Upper lobe of left lung (tissue), 6 donors: ENCODE results near the gene CMTM1. TPM values are rescaled to one million over a fixed set of nuclear protein-coding genes. Genes with fewer than 3 reads are reported as not detected.

Experiments used
- ATAC-seq, 2 donors: fragments of 200-7000 bp; cut with Tn5 transposase; one replicate each; pipeline ENCODE4 v1.9.1; 2022; ENCODE audit warnings: mild to moderate bottlenecking in 2 of 2, moderate library complexity in 2 of 2; ENCODE audit not compliant: low FRiP score in 2 of 2
- DNase-seq, 2 donors: peaks; one replicate each; pipeline ENCODE4 v3.0.0-alpha.2; 2019 to 2020
- H3K27ac ChIP-seq, 4 donors: fragments of 200-600 bp; sonication (generic); one replicate each; pipeline ENCODE4 v1.5.1; 2016 to 2019
- H3K27me3 ChIP-seq, 4 donors: fragments of 200-600 bp; sonication (generic); one replicate each; pipeline ENCODE4 v1.5.1; 2017 to 2019
- H3K36me3 ChIP-seq, 4 donors: fragments of 200-600 bp; sonication (generic); one replicate each; pipeline ENCODE4 v1.5.1; 2016 to 2019
- H3K4me1 ChIP-seq, 4 donors: fragments of 200-600 bp; sonication (generic); one replicate each; pipeline ENCODE4 v1.5.1; 2018 to 2019
- H3K4me3 ChIP-seq, 4 donors: fragments of 200-600 bp; sonication (generic); one replicate each; pipeline ENCODE4 v1.5.1; 2017 to 2019; ENCODE audit warnings: mild to moderate bottlenecking in 2 of 4, moderate library complexity in 1 of 4
- H3K9me3 ChIP-seq, 4 donors: fragments of 200-600 bp; sonication (generic); one replicate each; pipeline ENCODE4 v1.5.1; 2018 to 2019
- CTCF ChIP-seq, 6 experiments: fragments of 450-650 bp in 4 of 6; fragments of 200-600 bp in 2 of 6; sonication (generic) in 2 of 6; IDR thresholded peaks; one replicate each; pipeline ENCODE4 v1.5.1; 2016 to 2019; ENCODE audit warnings: antibody characterized with exemption in 6 of 6
- EP300 ChIP-seq, 4 donors: sonication (generic); formaldehyde crosslinking; IDR thresholded peaks; one replicate each; pipeline ENCODE4 v1.5.1; 2017; ENCODE audit warnings: antibody characterized with exemption in 4 of 4, control low read depth in 2 of 4
- POLR2A ChIP-seq, 4 donors: fragments of 450-650 bp; IDR thresholded peaks; one replicate each; pipeline ENCODE4 v1.5.1; 2016 to 2017; ENCODE audit warnings: antibody characterized with exemption in 4 of 4, mild to moderate bottlenecking in 2 of 4
- POLR2AphosphoS5 ChIP-seq, 2 donors: sonication (generic); formaldehyde crosslinking; IDR thresholded peaks; one replicate each; pipeline ENCODE4 v1.5.1; 2017; ENCODE audit warnings: antibody characterized with exemption in 2 of 2
- WGBS, 2 donors: methylation state at CpG; one replicate each; pipeline ENCODE4 v1.1.5; 2017 to 2018; 5-methylcytosine and 5-hydroxymethylcytosine counted together
- total RNA-seq, 6 donors: library from RNA; depleted of rRNA in 4 of 6; stranded (reverse); fragments of >200 nt in 4 of 6; gene quantifications; one replicate each; pipeline versions ENCODE4 v1.1.0 to v1.2.1, GENCODE V29; 2016 to 2021
- donor health status: DM: no; HTN: no; CAD: no; lungs with moderate emphysema.
- donor health status: DM: no; HTN: yes; CAD: no; lungs with severe emphysema.

The CMTM1 gene
- total RNA-seq, 6 donors from 2014 or later, result 0.61 to 9.5 (median 2.6) TPM; not detected in 2

DNA sequence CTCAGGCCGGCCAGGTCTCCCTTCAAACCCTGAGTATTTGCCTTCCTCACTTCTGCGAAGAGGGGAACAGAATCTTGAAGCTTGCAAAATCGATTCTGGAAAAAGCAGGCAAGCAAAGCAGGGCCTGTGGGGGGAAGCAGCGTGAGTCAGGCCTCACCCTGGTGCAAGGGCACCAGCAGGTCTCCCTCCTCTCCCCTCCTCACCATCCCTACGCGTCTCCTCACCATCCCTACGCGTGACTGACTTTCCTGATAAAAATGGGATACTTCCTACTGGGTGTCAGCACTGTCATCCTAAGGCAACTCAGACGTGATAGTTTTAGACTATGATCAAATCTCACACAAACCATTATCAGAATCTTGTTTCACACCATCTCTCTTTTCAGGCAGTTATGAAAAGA lies 50.4 kb downstream of the CMTM1 start:
- Histone ChIP-seq H3K36me3 (peaks cover 10 to 49% (median 36%) of the 10 kb centered on the region in 4 donors), H3K9me3 (no peaks in the 10 kb centered on the region), H3K27ac (no peak overlapping the region), H3K4me3 (no peak overlapping the region), H3K27me3 (no peaks in the 10 kb centered on the region), H3K4me1 (peaks cover 0 to 6% (median 0%) of the 10 kb centered on the region in 4 donors)
- WGBS, 2 donors, result 71 to 73% methylated on average over 9 of the region's 9 CpGs
- ATAC-seq (no peak), DNase-seq (no peak)
- TF ChIP-seq CTCF (IDR thresholded peaks at IDR 0.05) (no peak), EP300 (IDR thresholded peaks at IDR 0.05) (no peak), POLR2A (IDR thresholded peaks at IDR 0.05) (no peak), POLR2AphosphoS5 (IDR thresholded peaks at IDR 0.05) (no peak)

DNA sequence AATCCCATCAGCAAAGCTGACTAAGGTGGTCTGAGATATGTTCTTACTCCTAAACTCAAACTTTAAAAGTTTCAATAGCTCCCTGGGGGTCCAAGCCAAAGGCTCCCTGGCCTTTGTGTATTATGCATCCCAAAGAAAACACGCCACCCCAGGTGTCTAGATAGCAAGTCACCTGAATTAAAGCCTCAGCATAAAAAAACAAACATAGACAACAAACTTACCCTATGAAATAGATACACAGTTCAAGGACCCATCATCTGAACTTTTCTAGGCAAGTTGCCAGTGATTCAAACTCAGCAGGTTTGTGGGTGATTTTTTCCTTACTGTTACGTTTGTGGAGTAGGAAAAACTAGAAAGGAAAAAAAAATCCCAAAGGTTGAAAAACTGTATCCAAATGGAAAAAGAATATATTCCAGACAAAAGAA lies 50.8 kb downstream of the CMTM1 start:
- no peak for DNase-seq
- ATAC-seq, result no peak
- Histone ChIP-seq H3K4me1 (peaks cover 0 to 6% (median 0%) of the 10 kb centered on the region in 4 donors), H3K27ac (no peak overlapping the region), H3K27me3 (no peaks in the 10 kb centered on the region), H3K36me3 (peaks cover 10 to 49% (median 34%) of the 10 kb centered on the region in 4 donors), H3K4me3 (no peak overlapping the region), H3K9me3 (no peaks in the 10 kb centered on the region)
- TF ChIP-seq POLR2A (IDR thresholded peaks at IDR 0.05) (no peak), POLR2AphosphoS5 (IDR thresholded peaks at IDR 0.05) (no peak), EP300 (IDR thresholded peaks at IDR 0.05) (no peak), CTCF (IDR thresholded peaks at IDR 0.05) (no peak)
- 71 to 84% methylated on average over 2 of the region's 2 CpGs for WGBS, 2 donors

DNA sequence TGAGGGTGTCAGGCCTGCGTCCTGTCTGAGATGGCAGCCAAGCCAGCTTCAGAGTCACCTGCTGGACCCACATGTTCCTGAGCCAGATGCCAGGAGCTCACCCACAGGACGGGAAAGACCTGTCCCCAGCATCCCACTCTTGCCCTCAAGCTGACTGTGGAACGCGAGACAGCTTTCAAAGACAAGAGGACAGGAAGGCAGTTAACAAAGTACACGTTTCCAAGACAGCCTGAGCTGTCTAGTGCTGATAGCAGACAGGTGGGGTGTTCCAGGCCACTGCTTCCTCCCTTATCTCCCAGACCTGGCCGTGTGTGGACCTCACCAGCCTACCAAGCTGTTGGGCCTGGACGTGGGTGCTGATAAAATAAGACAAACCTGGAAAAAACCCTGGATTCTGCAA lies 51.5 kb downstream of the CMTM1 start:
- H3K27me3 ChIP-seq, result no peaks in the 10 kb centered on the region
- H3K4me3 ChIP-seq, result no peak overlapping the region
- no peak for DNase-seq
- no peak for TF ChIP-seq EP300 (IDR thresholded peaks at IDR 0.05)
- no peak for TF ChIP-seq POLR2A (IDR thresholded peaks at IDR 0.05)
- no peak for TF ChIP-seq POLR2AphosphoS5 (IDR thresholded peaks at IDR 0.05)
- TF ChIP-seq CTCF (IDR thresholded peaks at IDR 0.05), result no peak
- no peaks in the 10 kb centered on the region for H3K9me3 ChIP-seq
- peaks cover 0 to 6% (median 0%) of the 10 kb centered on the region in 4 donors for H3K4me1 ChIP-seq
- ATAC-seq, result no peak
- H3K27ac ChIP-seq, result no peak overlapping the region
- peaks cover 9 to 48% (median 30%) of the 10 kb centered on the region in 4 donors for H3K36me3 ChIP-seq
- WGBS, 2 donors, result 66 to 73% methylated on average over 7 of the region's 7 CpGs

DNA sequence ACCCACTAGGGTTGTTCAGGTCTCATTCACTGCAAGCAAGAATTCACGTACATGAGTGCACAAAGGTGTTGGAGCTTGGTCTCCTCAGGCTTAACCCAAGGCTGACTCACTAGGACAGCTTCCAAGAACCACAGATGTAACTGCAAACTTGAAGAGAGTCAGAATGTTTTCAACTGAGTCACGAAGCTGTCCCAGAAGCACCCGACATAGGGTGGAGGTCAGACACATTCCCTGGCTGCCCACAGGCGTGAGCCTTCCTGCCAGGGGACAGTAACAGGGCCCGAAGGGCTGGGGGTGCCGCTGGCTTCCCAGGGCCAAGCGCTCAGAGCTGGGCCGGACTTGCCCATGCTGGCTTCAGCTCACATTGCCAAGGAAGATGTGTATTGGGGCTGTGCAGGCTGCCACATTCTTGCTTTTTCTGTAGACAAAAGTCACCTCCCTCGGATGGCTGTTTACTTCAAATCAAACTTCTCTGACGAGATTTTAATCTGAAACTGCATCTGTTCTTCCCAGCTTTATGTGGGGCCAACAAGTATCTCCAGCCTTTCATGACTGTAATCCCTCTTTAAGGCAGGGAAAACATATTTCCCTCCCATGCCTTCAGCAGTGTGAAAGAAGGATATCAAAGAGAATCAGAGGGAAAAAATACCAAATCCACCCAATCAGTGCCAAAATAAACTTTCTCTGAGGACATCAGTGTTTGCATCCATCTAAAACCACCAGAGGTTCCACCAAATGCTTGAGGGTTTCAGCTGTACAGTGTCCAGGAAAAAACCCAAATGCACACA lies 52.5 kb downstream of the CMTM1 start:
- H3K9me3 ChIP-seq, result no peaks in the 10 kb centered on the region
- H3K4me1 ChIP-seq, result peaks cover 0 to 6% (median 0%) of the 10 kb centered on the region in 4 donors
- WGBS, 2 donors, result 78 to 88% methylated on average over 6 to 10 of the region's 10 CpGs
- ATAC-seq (peak in 1 of 2 donors; percentile 88), DNase-seq (no peak)
- peaks cover 0 to 40% (median 21%) of the 10 kb centered on the region in 4 donors for H3K36me3 ChIP-seq
- no peak overlapping the region for H3K27ac ChIP-seq
- no peak overlapping the region for H3K4me3 ChIP-seq
- H3K27me3 ChIP-seq, result no peaks in the 10 kb centered on the region
- no peak for TF ChIP-seq EP300 (IDR thresholded peaks at IDR 0.05)
- no peak for TF ChIP-seq POLR2AphosphoS5 (IDR thresholded peaks at IDR 0.05)
- no peak for TF ChIP-seq CTCF (IDR thresholded peaks at IDR 0.05)
- no peak for TF ChIP-seq POLR2A (IDR thresholded peaks at IDR 0.05)
